Central memory CD4-positive, alpha-beta T cell (primary cell): Measurements from ENCODE around the gene BICD1.
"Not testable (repeated sequence)": the region's sequence is repeated elsewhere in the genome, so short reads cannot be mapped to it uniquely, and the experiment has no call there.

Experiments
- DNase-seq: peaks from one replicate; pipeline ENCODE4 v3.0.0; 2022

The BICD1 gene

DNA sequence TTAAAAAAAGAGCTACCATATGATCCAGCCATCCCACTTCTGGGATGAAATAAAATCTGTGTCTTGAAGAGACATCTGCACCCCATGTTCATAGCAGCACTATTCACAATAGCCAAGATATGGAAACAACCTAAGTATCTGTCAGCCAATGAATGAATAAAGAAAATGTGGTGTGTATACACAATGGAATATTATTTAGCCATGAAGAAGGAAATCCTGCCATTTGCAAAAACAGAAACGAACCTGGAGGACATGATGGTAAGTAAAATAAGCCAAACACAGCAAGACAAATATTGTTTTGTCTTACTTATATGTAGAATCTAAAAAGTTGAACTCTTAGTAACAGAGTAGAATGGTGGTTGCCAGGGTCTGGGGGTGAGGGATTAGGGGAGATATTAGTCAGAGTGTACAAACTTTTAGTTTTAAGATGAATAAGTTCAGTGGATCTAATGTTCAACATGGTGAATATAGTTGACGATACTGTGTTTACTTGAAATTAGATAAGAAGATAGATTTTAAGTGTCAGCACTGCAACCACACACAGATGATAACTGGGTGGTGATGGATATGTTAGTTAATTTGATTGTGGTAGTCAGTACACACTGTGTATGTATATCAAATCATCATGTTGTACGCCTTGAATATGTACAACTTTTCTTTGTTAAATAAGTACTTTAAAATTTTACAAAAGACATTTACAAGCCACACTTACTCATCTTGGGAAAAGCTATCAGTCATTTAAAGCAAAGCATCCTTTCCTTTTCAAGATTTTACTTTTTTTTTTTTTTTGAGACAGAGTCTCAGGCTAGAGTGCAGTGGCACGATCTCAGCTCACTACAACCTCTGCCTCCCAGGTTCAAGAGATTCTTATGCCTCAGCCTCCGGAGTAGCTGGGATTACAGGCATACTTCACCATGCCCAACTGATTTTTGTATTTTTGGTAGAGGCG is 89.9 kb downstream of the BICD1 start:
- DNase-seq = no peak

DNA sequence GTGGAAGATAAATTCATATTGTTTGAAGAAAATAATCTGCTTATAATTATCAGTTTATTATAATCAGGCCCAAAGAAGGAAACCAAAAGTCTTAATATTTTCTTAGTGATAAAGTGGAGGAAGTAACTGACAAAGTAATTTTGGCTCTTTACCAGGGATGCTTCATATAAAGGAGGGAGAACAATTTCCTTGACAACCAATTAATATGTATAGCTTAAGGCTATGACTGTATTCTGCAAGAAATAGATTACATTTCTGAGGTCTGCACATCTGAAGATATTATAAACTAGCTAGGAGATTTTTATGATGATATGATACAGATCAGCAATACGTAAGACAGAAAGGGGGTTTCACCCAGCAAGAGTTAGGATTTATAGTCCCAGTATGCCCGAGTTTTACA is 90.8 kb downstream of the BICD1 start:
- no peak for DNase-seq

DNA sequence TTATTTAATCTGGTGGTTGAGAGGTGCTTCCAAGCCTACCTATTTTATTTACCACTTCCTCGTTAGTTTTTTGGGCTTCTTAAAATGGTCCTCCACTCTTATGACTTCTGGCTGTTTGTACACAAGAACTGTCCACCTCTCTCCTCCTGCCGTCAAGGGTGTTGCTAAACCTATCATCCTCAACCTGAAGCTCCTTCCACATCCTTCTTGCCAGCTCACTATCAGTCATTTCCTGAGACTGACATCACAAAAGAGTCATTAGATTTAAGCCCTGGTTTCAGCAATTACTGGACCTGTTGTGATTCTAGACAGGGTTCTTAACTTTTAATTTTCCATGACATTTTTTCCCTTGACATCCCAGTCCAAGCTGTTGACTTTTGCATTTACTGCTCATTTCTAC is 91.9 kb downstream of the BICD1 start:
- no peak for DNase-seq

DNA sequence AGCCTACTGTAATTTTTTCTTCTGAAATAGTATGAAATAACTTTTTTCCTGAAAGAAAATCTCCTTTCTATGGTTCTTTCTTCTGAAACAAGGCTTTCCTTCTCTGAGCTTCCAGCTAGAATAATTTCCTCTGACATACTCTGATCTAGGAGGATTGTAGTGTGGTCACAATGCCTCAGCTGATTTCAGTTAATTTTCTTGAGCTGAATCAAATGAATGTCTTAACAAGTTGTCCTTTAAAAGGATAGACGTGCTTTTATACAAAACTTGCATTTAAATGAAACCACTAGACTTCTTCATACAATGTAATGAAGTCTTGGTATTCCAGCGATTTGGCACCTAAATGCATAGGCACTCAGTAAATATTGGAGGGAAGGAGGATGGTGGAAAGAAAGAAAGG is 94.4 kb downstream of the BICD1 start:
- DNase-seq = no peak

DNA sequence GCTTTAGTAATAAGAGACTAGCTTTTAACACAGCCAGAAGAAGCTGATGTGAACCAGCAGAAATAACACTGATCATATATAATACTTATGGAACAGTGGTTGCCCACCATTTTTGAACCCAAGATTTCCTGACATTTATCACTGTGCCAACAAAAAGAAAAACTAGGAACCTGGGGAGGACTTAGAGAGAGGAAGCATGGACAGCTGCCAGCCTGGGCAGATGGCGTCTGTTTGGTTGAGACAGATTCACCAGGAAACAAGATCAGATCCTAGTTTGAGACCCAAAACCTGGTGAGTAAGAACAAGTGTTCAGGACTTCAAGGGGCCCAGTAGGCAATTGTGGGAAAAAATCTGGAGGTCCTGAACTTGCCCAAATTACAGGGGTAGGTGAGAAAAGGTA is 95.3 kb downstream of the BICD1 start:
- DNase-seq = no peak

DNA sequence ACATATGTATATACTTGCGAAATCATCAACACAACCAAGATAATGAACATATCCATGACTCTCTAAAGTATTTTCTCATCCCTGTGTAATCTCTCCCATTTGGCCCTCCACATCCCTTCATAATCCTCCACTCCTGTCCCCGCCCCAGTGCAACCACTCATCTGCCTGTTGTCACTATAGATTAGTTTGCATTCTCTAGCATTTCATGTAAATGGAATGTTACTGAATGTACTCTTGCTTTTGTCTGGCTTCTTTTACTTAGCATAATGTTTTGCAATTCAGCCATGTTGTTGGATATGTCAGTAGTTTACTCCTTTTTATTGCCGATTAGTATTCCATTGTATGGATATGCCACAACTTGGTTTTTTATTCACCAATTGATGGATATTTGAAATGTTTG is 99.1 kb downstream of the BICD1 start:
- DNase-seq = no peak

DNA sequence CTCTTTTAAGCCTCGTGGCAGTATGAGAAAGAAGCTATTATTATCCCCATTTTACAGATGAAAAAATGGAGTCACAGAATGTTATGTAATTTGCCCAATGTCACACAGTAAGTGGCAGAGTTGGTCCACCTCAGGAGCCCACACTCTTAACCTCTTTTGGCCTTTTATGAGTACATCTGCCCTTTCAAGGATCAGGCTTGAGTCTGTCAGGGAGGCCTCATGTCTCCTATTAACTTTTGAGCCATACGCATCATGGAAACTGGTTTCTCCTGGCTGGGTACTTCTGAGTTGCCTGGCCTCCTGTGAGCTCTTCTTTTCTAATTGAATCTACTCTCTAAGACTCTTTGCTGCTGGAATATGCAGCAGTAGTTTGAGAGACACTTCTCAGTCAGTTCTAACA is 101.7 kb downstream of the BICD1 start:
- DNase-seq = no peak

DNA sequence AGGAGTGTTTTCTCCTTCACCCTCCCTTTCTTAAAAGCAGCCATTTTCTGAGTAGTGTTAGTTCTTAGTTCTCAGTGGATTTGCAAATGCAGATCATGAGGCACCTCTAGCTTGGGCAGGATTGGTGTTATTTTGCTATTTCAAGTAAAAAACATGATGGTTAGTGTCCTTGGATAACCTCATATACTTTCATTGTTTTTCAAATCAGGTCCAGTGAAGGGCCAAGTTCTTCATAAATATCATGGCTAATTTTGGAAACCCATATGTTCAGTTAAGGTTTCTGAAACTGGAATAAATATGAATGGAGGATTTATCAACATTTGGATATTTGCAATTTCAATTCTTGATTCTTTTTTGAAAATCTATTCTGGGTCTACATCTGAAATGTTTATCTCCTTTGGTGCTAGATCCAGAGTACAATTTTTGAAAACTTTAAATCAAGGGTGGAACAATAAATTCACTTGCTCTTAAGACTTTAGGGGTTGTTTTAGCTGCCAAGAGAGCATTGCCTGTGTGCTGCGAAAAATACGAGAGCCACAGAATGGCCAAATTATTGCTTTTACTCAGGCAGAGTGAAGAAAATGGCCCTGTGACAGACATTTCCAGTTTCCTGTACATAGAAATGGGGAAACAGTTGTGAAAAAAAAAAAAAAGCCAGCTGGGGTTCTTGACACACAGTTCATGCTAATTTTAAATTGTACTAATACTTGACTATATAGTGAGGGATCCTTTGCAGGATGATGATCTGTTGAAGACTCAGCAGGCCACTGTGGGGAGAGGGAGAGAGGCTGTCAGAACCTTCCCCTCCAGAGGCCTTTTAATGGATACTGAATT is 104.6 kb downstream of the BICD1 start:
- no peak for DNase-seq

DNA sequence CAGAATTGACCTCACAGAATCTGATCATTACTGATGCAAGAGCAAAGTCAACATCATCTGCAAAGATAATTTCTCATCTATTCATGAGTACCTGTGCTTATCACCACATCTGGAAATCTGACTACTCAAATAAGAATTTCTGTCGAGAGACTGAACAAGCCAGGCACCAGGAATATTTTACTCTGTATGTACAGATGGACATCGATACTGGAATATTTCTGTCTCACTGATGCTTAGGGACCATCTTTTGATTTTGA is 105.2 kb downstream of the BICD1 start:
- no peak for DNase-seq

DNA sequence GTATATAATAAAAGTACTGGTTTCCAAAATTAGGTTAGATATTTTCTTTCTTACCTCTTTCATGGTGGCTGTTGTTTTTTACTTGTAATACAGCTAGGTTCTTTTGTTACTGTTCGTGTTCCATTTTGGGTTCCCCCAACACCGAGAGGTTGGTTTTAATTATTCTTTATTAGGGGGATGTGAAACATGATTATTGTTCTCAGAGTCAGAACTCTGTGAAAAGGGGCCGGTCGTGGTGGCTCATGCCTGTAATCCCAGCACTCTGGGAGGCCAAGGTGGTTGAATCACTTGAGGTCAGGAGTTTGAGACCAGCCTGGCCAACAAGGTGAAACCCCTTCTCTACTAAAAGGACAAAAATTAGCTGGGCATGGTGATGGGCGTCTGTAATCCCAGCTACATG is 108.1 kb downstream of the BICD1 start:
- DNase-seq = no peak

DNA sequence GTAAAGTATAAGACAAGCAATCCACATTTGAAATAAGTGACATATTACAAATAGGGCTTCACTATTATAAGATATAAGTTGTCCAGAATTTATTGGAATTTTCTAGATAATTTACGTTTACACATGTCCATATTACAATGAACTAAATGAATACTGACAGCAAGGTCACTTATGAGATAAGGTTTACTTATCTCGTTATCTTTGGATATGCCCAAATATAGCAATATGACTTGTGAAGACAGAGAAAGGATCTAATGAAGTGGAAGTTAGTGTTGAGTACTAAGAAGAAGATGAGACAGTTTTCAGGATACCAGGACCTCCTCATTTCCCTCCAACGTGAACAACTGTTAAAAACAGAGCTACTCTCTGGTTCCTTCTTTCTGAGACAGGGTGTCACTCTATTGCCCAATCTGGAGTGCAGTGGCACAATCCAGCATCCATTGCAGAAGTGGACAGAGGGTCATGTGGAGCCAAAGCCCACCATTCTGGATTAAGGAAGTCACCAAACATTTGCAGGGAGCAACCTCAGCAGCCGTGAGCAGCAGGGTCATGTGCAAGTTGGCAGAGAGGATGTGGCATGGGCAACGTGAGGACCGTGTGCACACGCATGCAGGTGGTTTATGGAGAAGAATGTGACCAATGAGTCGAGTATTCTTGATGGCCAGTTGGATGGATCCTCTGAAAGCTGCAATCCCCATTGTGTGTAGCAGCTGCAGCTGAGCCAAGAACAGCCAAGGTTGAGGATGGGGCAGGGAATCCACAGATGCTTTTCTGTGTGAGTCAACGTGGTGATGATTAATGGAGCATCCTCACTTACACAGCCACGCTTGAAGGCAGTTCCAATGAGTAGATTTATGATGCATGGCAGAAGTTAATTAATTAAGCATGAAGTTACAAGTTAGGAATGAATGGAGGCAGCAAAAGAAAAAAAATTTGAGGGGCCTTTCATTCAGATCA is 111.0 kb downstream of the BICD1 start:
- DNase-seq = no peak

DNA sequence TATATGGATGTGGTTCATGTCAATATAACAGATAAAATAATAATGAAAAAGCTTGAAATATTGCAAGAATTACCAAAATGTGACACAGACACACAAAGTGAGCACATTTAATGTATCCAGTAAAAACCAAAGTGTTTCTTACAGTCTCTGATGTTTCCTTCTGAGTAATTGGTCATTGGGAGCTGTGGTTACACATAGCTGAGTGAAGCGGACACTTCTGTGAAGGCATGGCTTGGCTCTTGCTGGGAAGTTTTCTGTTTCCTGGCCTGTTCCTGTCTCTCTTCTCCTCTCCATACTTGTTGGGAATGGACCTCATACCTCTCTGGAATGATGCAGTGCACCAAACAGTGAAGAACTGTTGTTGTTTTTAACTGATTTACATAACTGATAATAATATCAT is 117.3 kb downstream of the BICD1 start:
- no peak for DNase-seq

DNA sequence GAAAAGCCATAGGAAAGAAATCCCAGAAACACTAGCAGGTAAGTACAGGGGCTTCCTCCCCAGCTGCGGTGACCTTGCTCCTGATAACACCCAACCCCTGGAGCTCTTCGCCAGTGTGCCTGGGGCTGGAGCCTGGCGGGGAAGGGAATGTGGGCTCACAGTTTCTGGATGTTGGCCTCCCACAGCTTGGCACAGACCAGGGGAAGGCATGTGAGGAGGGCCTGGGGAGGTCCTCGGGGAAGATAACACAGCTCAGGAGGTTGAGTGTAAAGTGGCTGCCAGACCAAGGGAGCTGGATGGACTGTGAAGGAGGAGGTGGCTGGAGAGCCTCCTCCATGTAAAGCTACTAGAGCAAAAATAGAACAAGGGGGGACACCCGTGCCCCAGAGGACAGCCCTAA is 120.1 kb downstream of the BICD1 start:
- DNase-seq = no peak

DNA sequence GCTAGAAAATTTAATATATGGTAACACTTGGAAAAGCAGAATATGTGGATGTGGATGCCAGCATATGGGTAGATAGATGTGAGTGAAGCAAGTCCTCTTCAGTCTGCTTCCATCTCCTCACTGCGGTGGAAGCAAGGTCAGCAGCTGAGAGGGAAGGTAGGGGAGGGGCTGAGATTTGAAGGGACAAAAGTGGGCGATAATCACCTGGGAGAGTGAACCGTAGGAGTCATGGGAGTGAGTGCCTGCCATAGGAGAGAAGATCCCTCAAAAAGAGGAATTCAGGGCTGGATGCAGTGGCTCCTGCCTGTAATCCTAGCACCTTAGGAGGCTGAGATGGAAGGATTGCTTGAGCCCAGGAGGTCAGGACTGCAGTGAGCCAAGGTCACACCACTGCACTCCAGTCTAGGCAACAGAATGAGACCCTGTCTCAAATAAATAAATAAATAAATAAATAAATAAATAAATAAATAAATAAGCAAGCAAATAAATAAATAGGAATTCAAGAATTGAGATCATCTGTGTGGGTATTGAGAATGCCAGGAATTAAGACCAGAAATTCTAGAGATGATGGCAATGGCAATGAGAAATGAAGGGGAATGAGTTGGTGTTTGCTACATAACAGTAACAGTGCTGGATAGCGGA is 123.4 kb downstream of the BICD1 start:
- no peak for DNase-seq

DNA sequence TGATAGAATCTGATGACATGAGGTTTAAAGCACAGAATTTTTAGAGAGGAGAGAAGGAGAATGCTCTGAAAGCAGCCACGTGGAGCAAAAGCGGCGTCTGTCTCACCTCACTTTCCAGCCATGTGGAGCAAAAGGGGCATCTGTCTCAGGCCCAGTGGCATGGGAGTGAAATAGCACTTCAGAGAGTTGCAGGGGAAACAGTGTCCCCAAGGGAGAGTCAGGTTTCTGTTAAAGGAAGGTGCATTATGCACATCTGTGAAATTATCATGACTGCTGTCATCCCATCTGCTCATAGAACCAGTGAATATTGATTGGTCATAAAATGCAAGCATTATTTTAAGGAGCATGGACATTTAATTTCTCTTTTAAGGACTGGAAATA is 124.0 kb downstream of the BICD1 start:
- DNase-seq = no peak

DNA sequence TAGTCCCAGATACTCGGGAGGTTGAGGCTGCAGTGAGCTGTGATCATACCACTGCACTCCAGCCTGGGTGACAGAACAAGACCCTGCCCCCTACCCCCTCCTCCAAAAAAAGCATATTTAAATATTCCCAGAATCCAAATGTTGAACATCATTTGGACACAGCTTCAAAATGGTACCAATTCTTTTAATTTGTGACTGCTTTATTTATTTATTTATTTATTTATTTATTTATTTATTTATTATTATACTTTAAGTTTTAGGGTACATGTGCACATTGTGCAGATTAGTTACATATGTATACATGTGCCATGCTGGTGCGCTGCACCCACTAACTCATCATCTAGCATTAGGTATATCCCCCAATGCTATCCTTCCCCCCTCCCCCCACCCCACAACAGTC is 124.7 kb downstream of the BICD1 start:
- DNase-seq = not testable (repeated sequence)

DNA sequence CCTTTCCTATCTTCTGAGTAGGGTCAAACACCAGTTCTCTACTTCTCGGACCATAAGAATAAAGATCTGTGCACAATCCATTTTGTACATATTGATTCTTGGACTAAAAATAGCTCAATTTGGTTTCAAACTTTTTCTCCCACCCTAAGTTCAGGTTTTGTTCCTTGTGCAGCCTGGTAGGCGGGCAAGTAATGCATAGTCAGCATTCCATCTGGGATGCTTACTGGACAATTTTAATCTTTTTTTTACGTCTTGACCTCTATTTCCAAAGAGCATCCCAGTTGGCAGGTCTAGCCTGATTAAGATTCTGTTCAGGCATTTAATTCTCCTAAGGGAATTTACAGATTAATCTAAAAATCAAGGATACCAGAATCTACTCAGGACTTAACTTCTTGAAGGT is 126.9 kb downstream of the BICD1 start:
- DNase-seq = no peak

DNA sequence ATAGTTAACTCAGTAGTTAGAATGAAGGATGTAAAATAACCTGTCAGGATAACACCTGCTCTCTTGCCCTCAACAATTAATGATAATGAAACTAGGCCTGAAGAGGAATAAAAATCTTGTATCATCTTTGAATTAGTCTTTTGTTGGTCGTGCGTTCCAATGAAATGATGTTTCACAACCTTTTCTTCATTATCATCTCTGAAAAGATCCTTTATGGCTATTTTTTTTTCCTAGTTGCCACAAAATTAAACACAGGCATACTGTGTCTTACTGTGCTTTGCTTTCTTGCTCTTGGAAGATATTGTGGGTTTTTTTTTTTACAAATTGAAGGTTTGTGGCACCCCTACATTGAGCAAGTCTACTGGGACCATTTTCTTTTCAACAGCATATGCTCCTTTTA is 128.6 kb downstream of the BICD1 start:
- no peak for DNase-seq

DNA sequence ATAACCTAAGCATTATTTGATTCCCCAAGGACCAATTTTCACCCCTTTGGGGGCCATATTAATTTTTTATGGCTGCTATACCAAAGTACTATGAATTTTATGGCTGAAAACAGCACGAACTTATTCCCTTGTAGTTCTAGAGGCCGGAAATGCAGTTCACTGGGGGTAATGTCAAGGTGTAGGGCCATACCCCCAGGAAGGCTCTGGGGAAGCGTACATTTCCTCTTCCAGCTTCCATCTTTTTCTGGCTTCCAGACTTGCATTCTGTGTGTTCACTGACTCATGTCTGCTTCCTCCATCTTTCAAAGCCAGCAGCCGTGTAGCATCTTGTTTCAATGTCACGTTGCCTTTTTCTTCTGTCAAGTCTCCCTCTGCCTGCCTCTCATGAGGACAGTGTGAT is 133.5 kb downstream of the BICD1 start:
- DNase-seq = no peak

DNA sequence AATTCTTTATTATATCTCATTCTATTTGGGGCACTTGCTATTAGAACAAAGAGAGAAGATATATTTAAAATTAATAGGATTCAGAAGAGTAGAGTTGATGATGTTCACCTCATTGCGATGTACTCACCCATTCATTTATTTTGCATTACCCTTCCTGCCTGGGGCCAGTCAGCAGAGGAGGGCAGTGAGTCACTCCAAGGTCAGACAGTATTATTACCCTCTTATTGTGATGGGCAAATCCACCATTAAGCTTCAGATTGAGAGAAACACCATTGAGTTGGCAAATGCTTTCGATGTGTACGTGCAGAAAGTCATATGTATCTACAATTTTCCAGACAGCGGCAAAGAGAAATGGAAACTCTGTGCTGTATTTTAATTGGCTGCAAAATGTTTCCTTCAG is 134.2 kb downstream of the BICD1 start:
- DNase-seq = no peak

DNA sequence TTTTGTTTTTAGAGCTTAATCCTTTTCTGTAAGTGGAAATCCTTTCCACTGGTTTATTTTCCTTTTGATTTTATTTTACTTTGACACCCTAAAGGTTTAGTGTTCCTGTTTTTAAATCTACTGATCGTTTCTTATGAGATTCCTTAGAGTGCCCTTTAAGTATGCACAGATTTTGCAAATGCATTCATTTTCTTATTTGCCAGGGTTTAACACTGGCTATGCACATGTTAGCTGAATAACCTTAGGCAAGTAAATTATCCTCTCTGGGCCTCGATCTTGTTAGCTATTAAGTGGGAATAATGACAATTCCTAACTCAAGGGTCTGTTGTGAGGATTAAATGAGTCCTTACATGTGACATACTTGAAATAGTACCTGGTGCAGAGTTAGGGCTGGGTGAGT is 136.0 kb downstream of the BICD1 start:
- DNase-seq = no peak

DNA sequence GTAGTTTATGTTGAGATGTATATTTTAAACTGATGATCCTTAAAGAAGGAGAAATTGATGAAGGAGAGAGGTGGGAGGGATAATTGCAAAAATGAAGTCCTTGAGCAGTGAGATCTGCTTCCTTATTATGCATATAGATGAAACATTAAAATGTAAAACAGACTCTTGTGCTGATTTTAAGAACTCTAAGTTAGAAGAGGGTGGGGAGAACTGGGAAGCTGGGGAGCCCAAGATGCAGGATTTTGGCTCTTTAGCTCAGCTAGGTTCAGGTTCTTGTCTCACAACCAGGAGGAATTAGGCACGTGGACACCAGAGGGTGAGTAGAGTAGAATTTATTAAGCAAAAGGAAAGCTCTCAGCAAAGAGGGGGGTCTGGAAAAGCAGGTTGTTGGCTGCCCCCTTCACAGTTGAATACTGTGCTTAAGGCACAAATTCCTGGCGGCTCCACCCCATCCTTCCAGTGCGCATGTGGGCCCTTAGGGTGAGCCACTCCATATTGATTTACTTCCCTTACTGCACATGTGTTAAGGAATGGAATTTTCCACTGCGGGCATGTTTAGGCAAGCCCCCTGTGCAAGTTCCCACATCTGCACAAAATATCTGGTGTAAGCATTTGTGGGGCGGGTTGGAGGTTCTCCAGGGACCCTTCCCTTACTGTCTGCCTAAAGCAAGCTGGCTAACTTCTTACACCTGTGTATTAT is 141.9 kb downstream of the BICD1 start:
- no peak for DNase-seq
